Measurements from ENCODE around the gene IZUMO1R. TPM values are rescaled to one million over a fixed set of nuclear protein-coding genes. Genes with fewer than 3 reads are reported as not detected.

IZUMO1R gene
- total and polyA plus RNA-seq, 2 donors (not counting 1 experiment from before 2014, with no cell fraction given), result not detected

GRCh38 chr11:94308024-94308423 is 3.6 kb downstream of the IZUMO1R start:
- Mint-ChIP-seq H3K27ac (no peak overlapping the region), H3K4me3 (no peak overlapping the region), H3K27me3 (peaks cover 18% of the 10 kb centered on the region), H3K9me3 (ENCODE audit: insufficient read depth) (no peaks in the 10 kb centered on the region), H3K4me1 (no peaks in the 10 kb centered on the region)
- Histone ChIP-seq H3K79me2 (ENCODE audit: control insufficient read depth, insufficient read depth, low read length) (no peaks in the 10 kb centered on the region), H2AFZ (ENCODE audit: insufficient read depth, low read depth, low read length, poor library complexity, severe bottlenecking) (no peak overlapping the region), H3K4me3 (ENCODE audit: control extremely low read depth in 1 of 5, extremely low read depth in 1 of 5, insufficient read depth in 1 of 5, low read depth in 2 of 5, low read length in 4 of 5) (no peak overlapping the region), H3K27me3 (replicated peaks in 1 of 4; ENCODE audit: control extremely low read depth in 1 of 4, control insufficient read depth in 3 of 4, insufficient read depth in 4 of 4, low read length in 3 of 4) (no peaks in the 10 kb centered on the region), H4K20me1 (ENCODE audit: control insufficient read depth, insufficient read depth, low read length, poor library complexity, severe bottlenecking) (no peaks in the 10 kb centered on the region), H3K9me3 (ENCODE audit: control extremely low read depth in 1 of 3, control insufficient read depth in 2 of 3, insufficient read depth in 1 of 3, low read length in 2 of 3) (peaks cover 0 to 6% (median 0%) of the 10 kb centered on the region in 3 donors), H3K4me1 (ENCODE audit: control insufficient read depth in 2 of 2, insufficient read depth in 2 of 2, low read length in 2 of 2) (no peaks in the 10 kb centered on the region), H3K27ac (ENCODE audit: low read length in 2 of 2) (no peak overlapping the region), H3K9ac (ENCODE audit: low read length) (no peak overlapping the region), H3K4me2 (replicated peaks; ENCODE audit: low read depth, low read length, poor library complexity, severe bottlenecking) (no peak overlapping the region), H3K36me3 (replicated peaks in 1 of 2; ENCODE audit: control extremely low read depth in 1 of 2, control insufficient read depth in 1 of 2, extremely low read depth in 1 of 2, insufficient read depth in 2 of 2, low read length in 1 of 2) (no peaks in the 10 kb centered on the region)
- TF ChIP-seq EZH2 (IDR thresholded peaks at IDR 0.05; ENCODE audit: borderline replicate concordance, insufficient read depth, low read depth, low read length, poor library complexity, severe bottlenecking), result no peak
- TF ChIP-seq CTCF (IDR thresholded peaks at IDR 0.05), result no peak
- WGBS (ENCODE audit: insufficient coverage), result 85% methylated on average over 5 of the region's 5 CpGs
- DNase-seq (no peak), ATAC-seq (ENCODE audit: low read depth) (no peak)
- POLR2A ChIA-PET, result no interaction called here
- intact Hi-C loops (cut with micrococcal nuclease), result no loop called here
- CTCF ChIA-PET, result no interaction called here

- no peak for TF ChIP-seq CTCF (IDR thresholded peaks at IDR 0.05)
- no peak for TF ChIP-seq EZH2 (IDR thresholded peaks at IDR 0.05; ENCODE audit: borderline replicate concordance, insufficient read depth, low read depth, low read length, poor library complexity, severe bottlenecking)
- H3K4me2 ChIP-seq (replicated peaks; ENCODE audit: low read depth, low read length, poor library complexity, severe bottlenecking), result no peak overlapping the region
- DNase-seq (no peak), ATAC-seq (ENCODE audit: low read depth) (no peak)
- H3K9ac ChIP-seq (ENCODE audit: low read length), result no peak overlapping the region
- ChIA-PET CTCF (no interaction called here), POLR2A (no interaction called here)
- no peak overlapping the region for H2AFZ ChIP-seq (ENCODE audit: insufficient read depth, low read depth, low read length, poor library complexity, severe bottlenecking)
- no peaks in the 10 kb centered on the region for H3K27me3 ChIP-seq (replicated peaks in 1 of 4; ENCODE audit: control extremely low read depth in 1 of 4, control insufficient read depth in 3 of 4, insufficient read depth in 4 of 4, low read length in 3 of 4)
- H3K79me2 ChIP-seq (ENCODE audit: control insufficient read depth, insufficient read depth, low read length), result no peaks in the 10 kb centered on the region
- Mint-ChIP-seq H3K9me3 (ENCODE audit: insufficient read depth) (no peaks in the 10 kb centered on the region), H3K4me1 (no peaks in the 10 kb centered on the region), H3K27me3 (peaks cover 25% of the 10 kb centered on the region), H3K4me3 (no peak overlapping the region), H3K27ac (no peak overlapping the region)
- no peaks in the 10 kb centered on the region for H3K4me1 ChIP-seq (ENCODE audit: control insufficient read depth in 2 of 2, insufficient read depth in 2 of 2, low read length in 2 of 2)
- intact Hi-C loops (cut with micrococcal nuclease), result no loop called here
- H3K9me3 ChIP-seq (ENCODE audit: control extremely low read depth in 1 of 3, control insufficient read depth in 2 of 3, insufficient read depth in 1 of 3, low read length in 2 of 3), result peaks cover 0 to 6% (median 0%) of the 10 kb centered on the region in 3 donors
- H3K36me3 ChIP-seq (replicated peaks in 1 of 2; ENCODE audit: control extremely low read depth in 1 of 2, control insufficient read depth in 1 of 2, extremely low read depth in 1 of 2, insufficient read depth in 2 of 2, low read length in 1 of 2), result no peaks in the 10 kb centered on the region
- WGBS (ENCODE audit: insufficient coverage), result no CpG with 5 or more reads among the region's 1 CpG
- no peaks in the 10 kb centered on the region for H4K20me1 ChIP-seq (ENCODE audit: control insufficient read depth, insufficient read depth, low read length, poor library complexity, severe bottlenecking)
- no peak overlapping the region for H3K4me3 ChIP-seq (ENCODE audit: control extremely low read depth in 1 of 5, extremely low read depth in 1 of 5, insufficient read depth in 1 of 5, low read depth in 2 of 5, low read length in 4 of 5)
- no peak overlapping the region for H3K27ac ChIP-seq (ENCODE audit: low read length in 2 of 2)
These were observed 5.4 kb downstream of the IZUMO1R start for GRCh38 chr11:94309757-94310156.

Measured in B cell (primary cell).